Trophoblast cell (in vitro differentiated cells and primary cell): Measurements from ENCODE around the gene ASB2.

Experiments
- DNase-seq, 2 donors: peaks; one replicate each; pipeline ENCODE4 v3.0.0-alpha.2; 2016
- H2AFZ ChIP-seq: 2 replicates; pipeline ENCODE4 v1.6.1; 2013; ENCODE audit warnings: low read length, moderate library complexity, mild to moderate bottlenecking; ENCODE audit not compliant: insufficient read depth, poor library complexity
- H2AK5ac ChIP-seq: 2 replicates; pipeline ENCODE4 v1.6.1; 2013; ENCODE audit warnings: mild to moderate bottlenecking, low read length
- H2BK120ac ChIP-seq: 2 replicates; pipeline ENCODE4 v1.6.1; 2013; ENCODE audit warnings: low read length, mild to moderate bottlenecking, moderate library complexity; ENCODE audit not compliant: insufficient read depth, poor library complexity
- H2BK12ac ChIP-seq: 2 replicates; pipeline ENCODE4 v1.6.1; 2013; ENCODE audit warnings: mild to moderate bottlenecking, low read length, moderate library complexity
- H2BK5ac ChIP-seq: 2 replicates; pipeline ENCODE4 v1.6.1; 2013; ENCODE audit warnings: low read length, low read depth, moderate library complexity, mild to moderate bottlenecking; ENCODE audit not compliant: poor library complexity
- H3K14ac ChIP-seq: 2 replicates; pipeline ENCODE4 v1.6.1; 2013; ENCODE audit warnings: mild to moderate bottlenecking, low read length
- H3K18ac ChIP-seq: 2 replicates; pipeline ENCODE4 v1.6.1; 2013; ENCODE audit warnings: mild to moderate bottlenecking, low read length
- H3K23ac ChIP-seq: 2 replicates; pipeline ENCODE4 v1.6.1; 2013; ENCODE audit warnings: low read length
- H3K27ac ChIP-seq: 2 replicates; pipeline ENCODE4 v1.5.1; 2013; ENCODE audit warnings: low read depth, mild to moderate bottlenecking, inconsistent platforms, low read length, moderate library complexity
- H3K27me3 ChIP-seq: 2 replicates; pipeline ENCODE4 v1.6.1; 2013; ENCODE audit warnings: inconsistent platforms, mild to moderate bottlenecking, low read length, moderate library complexity; ENCODE audit not compliant: insufficient read depth
- H3K36me3 ChIP-seq, 2 experiments: 1 replicate in 1 of 2; 2 replicates in 1 of 2; pipeline ENCODE4 v1.6.1; 2013; ENCODE audit warnings: low read length in 2 of 2, mild to moderate bottlenecking in 2 of 2, moderate library complexity in 1 of 2; ENCODE audit not compliant: insufficient read depth in 2 of 2, control insufficient read depth in 1 of 2
- H3K4ac ChIP-seq: 2 replicates; pipeline ENCODE4 v1.6.1; 2013; ENCODE audit warnings: low read depth, mild to moderate bottlenecking, low read length, moderate library complexity
- H3K4me1 ChIP-seq, 2 experiments: 1 replicate in 1 of 2; 2 replicates in 1 of 2; pipeline ENCODE4 v1.6.1; 2013; ENCODE audit warnings: low read length in 2 of 2, mild to moderate bottlenecking in 2 of 2, moderate library complexity in 1 of 2; ENCODE audit not compliant: insufficient read depth in 2 of 2, control insufficient read depth in 1 of 2
- H3K4me2 ChIP-seq: 2 replicates; pipeline ENCODE4 v1.6.1; 2013; ENCODE audit warnings: inconsistent platforms, mild to moderate bottlenecking, low read length, moderate library complexity
- H3K4me3 ChIP-seq: 2 replicates; pipeline ENCODE4 v1.5.1; 2013; ENCODE audit warnings: mild to moderate bottlenecking, low read depth, low read length, inconsistent platforms
- H3K79me1 ChIP-seq: one replicate; pipeline ENCODE4 v1.6.1; 2013; ENCODE audit warnings: low read length
- H3K79me2 ChIP-seq: 2 replicates; pipeline ENCODE4 v1.6.1; 2013; ENCODE audit warnings: low read length, mild to moderate bottlenecking; ENCODE audit not compliant: control insufficient read depth, insufficient read depth, poor library complexity
- H3K9ac ChIP-seq: 2 replicates; pipeline ENCODE4 v1.6.1; 2013; ENCODE audit warnings: mild to moderate bottlenecking, low read length
- H3K9me3 ChIP-seq: 2 replicates; pipeline ENCODE4 v1.6.1; 2013; ENCODE audit warnings: low read depth, mild to moderate bottlenecking, control low read depth, inconsistent platforms, low read length; ENCODE audit not compliant: insufficient read depth
- H4K12ac ChIP-seq: 2 replicates; pipeline ENCODE4 v1.6.1; 2013; ENCODE audit warnings: low read depth, mild to moderate bottlenecking, low read length, moderate library complexity
- H4K8ac ChIP-seq: 2 replicates; pipeline ENCODE4 v1.6.1; 2013; ENCODE audit warnings: low read depth, mild to moderate bottlenecking, low read length, moderate library complexity
- H4K91ac ChIP-seq: one replicate; pipeline ENCODE4 v1.6.1; 2013; ENCODE audit warnings: low read depth, mild to moderate bottlenecking, low read length, moderate library complexity
- WGBS: extraction: QIAGEN DNeasy Blood & Tissue Kit; methylation state at CpG from one replicate; pipeline ENCODE4 v1.1.7; 2013; ENCODE audit warnings: missing lambda C conversion rate; ENCODE audit not compliant: insufficient read length, insufficient coverage; ENCODE audit errors: extremely low coverage; 5-methylcytosine and 5-hydroxymethylcytosine counted together

Gene ASB2

DNA sequence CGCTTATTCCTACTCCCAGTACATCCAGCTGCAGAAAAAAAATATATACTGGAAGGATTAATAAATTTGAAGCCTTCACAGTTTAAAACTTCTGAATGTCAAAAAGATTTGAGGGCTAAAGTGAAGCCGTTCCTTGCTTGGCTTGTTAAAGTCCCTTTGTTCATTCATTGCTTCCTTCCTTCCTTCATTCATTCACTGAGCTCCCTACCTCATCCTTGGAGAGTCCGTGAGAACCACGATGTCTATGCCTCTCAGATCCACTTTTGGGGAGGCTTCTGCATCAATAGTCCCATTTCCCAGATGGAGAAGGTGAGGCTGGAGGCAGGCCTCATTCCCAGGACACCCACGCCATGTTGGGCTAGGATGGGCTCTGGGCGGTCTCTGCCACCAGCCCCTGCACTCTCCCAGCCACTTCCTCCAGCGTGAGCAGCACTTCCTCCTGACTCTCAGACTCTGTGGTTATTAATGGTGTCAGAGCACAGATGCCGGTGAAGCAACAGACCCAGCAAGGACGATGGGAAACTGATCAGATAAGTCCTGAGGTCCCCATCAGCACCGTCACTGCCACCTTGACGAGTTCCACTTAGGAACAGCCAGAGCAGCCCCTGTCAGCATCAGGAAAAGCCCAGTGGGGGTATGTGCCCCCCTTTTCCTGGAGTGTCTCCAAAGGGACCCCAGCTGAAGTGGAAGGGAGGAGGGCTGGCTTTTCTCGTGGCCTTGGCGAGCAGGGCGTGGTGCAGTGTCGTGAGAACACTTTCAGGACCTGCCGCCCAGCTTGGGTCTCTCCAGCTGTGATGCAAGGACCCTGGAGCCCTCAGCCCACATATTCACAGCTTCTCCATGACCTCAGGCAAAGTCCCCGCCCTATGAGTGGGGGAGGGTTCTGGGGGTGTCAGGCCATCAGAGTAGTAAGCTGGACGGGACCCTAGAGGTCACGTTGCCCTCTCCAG lies 21.2 kb downstream of the ASB2 start:
- no peak overlapping the region for H4K8ac ChIP-seq
- H4K12ac ChIP-seq, result no peak overlapping the region
- no peak overlapping the region for H2BK5ac ChIP-seq
- H3K4me3 ChIP-seq, result peak overlapping the region; percentile 10
- H4K91ac ChIP-seq, result no peak overlapping the region
- H3K27ac ChIP-seq, result no peak overlapping the region
- peak in 1 of 2 donors; percentile 18 for DNase-seq
- H3K18ac ChIP-seq, result no peak overlapping the region
- H2AK5ac ChIP-seq, result no peak overlapping the region
- H3K14ac ChIP-seq, result no peak overlapping the region
- no peaks in the 10 kb centered on the region for H3K79me2 ChIP-seq
- H3K4me2 ChIP-seq, result no peak overlapping the region
- H3K9me3 ChIP-seq, result no peaks in the 10 kb centered on the region
- peaks cover 6% of the 10 kb centered on the region for H3K79me1 ChIP-seq
- no peak overlapping the region for H2BK120ac ChIP-seq
- H2BK12ac ChIP-seq, result no peak overlapping the region
- H3K36me3 ChIP-seq, result no peaks in the 10 kb centered on the region
- H3K4me1 ChIP-seq, result peaks cover 13 to 28% of the 10 kb centered on the region in 2 experiments
- no peak overlapping the region for H2AFZ ChIP-seq
- no peak overlapping the region for H3K9ac ChIP-seq
- no peaks in the 10 kb centered on the region for H3K27me3 ChIP-seq
- H3K4ac ChIP-seq, result no peak overlapping the region
- no CpG with 5 or more reads among the region's 19 CpGs for WGBS
- no peak overlapping the region for H3K23ac ChIP-seq

DNA sequence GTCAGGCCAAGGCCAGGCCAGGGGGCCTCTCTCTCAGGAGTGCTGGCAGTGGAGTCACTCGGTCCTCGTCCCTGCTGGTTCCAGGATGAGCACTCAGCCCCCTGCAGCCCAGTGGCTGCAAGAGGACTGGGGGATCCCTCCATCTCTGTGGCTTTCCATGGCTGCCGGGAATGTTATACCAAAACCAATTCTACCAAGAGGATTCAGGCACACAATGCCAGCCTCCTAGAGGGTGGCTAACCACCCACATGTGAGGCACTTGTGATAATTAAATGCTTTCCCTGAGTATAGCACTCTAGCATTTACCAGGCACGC lies 21.9 kb downstream of the ASB2 start:
- Histone ChIP-seq H4K91ac (no peak overlapping the region), H3K79me1 (peaks cover 2% of the 10 kb centered on the region), H3K4me1 (peaks cover 6 to 21% of the 10 kb centered on the region in 2 experiments), H3K23ac (no peak overlapping the region), H2BK5ac (no peak overlapping the region), H3K79me2 (no peaks in the 10 kb centered on the region), H3K9ac (no peak overlapping the region), H2AK5ac (no peak overlapping the region), H3K36me3 (no peaks in the 10 kb centered on the region), H2BK120ac (no peak overlapping the region), H3K9me3 (no peaks in the 10 kb centered on the region), H3K18ac (no peak overlapping the region), H4K8ac (no peak overlapping the region), H3K4ac (no peak overlapping the region), H3K4me2 (no peak overlapping the region), H3K4me3 (no peak overlapping the region), H2AFZ (no peak overlapping the region), H2BK12ac (no peak overlapping the region), H3K27ac (no peak overlapping the region), H4K12ac (no peak overlapping the region), H3K14ac (no peak overlapping the region), H3K27me3 (no peaks in the 10 kb centered on the region)
- WGBS, result no CpG with 5 or more reads among the region's 4 CpGs
- no peak for DNase-seq

DNA sequence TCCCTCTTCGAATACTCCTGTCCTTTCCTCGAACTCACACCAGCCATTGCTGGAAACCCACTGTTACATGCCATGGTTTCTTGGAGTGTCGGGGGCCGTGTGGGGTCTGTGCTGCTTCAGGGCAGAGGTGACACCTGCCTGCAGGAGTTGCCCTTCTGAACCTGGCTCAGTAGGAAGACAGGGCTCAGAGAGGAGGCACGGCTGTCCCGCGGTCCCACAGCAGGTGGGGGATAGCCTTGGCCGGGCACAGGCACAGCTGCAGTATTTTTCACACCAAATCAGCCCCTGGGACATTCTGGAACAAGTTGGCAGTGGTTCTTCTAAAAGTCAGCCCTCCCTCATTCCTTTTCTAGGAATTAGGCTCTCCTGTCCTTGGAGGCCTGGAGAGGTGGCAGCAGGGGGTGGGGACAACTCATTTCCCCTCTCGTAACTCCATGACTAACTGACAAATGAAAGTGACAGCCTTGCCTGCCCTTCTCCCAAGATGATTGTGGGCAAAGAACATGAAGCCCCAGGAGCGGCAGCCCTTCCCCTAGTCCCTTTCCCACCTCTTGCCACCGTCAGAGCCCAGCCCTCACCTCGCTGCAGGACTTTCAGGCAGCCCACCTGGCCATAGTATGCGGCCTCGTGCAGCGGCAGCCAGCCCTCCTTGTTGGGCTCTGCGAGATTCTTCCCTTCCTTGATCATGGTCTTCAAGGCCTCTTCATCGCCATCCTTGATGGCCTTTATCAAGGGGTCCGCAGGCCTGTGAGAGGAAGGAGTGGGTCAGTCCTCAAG lies 22.4 kb downstream of the ASB2 start:
- DNase-seq, result no peak
- no peak overlapping the region for H3K4ac ChIP-seq
- no peak overlapping the region for H3K4me2 ChIP-seq
- H3K9ac ChIP-seq, result no peak overlapping the region
- H3K23ac ChIP-seq, result no peak overlapping the region
- no peak overlapping the region for H4K91ac ChIP-seq
- no peak overlapping the region for H3K27ac ChIP-seq
- no peak overlapping the region for H4K8ac ChIP-seq
- no peak overlapping the region for H3K18ac ChIP-seq
- H3K79me2 ChIP-seq, result no peaks in the 10 kb centered on the region
- H3K27me3 ChIP-seq, result no peaks in the 10 kb centered on the region
- H3K14ac ChIP-seq, result no peak overlapping the region
- peaks cover 2 to 16% of the 10 kb centered on the region in 2 experiments for H3K4me1 ChIP-seq
- H2BK5ac ChIP-seq, result no peak overlapping the region
- H4K12ac ChIP-seq, result no peak overlapping the region
- no peak overlapping the region for H3K4me3 ChIP-seq
- H3K79me1 ChIP-seq, result no peaks in the 10 kb centered on the region
- no peak overlapping the region for H2AFZ ChIP-seq
- no peak overlapping the region for H2BK120ac ChIP-seq
- WGBS, result no CpG with 5 or more reads among the region's 18 CpGs
- H2AK5ac ChIP-seq, result no peak overlapping the region
- H3K9me3 ChIP-seq, result no peaks in the 10 kb centered on the region
- H3K36me3 ChIP-seq, result no peaks in the 10 kb centered on the region
- no peak overlapping the region for H2BK12ac ChIP-seq

DNA sequence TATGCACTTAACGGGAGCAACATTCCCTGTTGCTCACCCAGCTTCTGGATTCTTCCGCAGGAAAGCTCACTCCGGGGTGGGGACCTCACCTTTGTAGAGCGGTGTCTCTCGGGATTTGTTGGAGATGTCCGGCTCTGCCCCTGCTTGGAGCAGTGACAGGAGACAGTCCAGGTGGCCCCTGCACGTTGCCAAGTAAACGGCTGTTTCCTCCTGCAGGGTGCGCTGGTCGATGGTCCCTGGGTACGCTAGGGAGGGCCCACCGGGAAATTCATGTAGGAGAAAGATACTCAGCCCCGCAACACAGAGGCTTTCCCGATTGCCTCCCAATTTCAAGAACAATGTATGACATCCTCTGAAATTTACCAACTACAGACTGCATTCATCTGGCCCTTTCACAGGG lies 23.1 kb downstream of the ASB2 start:
- no peaks in the 10 kb centered on the region for H3K79me1 ChIP-seq
- no peak overlapping the region for H3K14ac ChIP-seq
- H4K12ac ChIP-seq, result no peak overlapping the region
- H4K8ac ChIP-seq, result no peak overlapping the region
- H3K4me2 ChIP-seq, result no peak overlapping the region
- H3K18ac ChIP-seq, result no peak overlapping the region
- whole genome bisulfite sequencing, result no CpG with 5 or more reads among the region's 14 CpGs
- no peak overlapping the region for H2BK5ac ChIP-seq
- no peak for DNase-seq
- no peaks in the 10 kb centered on the region for H3K79me2 ChIP-seq
- no peak overlapping the region for H3K9ac ChIP-seq
- H3K23ac ChIP-seq, result no peak overlapping the region
- no peaks in the 10 kb centered on the region for H3K27me3 ChIP-seq
- H3K4me3 ChIP-seq, result no peak overlapping the region
- no peak overlapping the region for H2BK120ac ChIP-seq
- H3K4ac ChIP-seq, result no peak overlapping the region
- H2AK5ac ChIP-seq, result no peak overlapping the region
- no peak overlapping the region for H2AFZ ChIP-seq
- no peak overlapping the region for H4K91ac ChIP-seq
- H3K36me3 ChIP-seq, result no peaks in the 10 kb centered on the region
- no peak overlapping the region for H3K27ac ChIP-seq
- H2BK12ac ChIP-seq, result no peak overlapping the region
- no peaks in the 10 kb centered on the region for H3K9me3 ChIP-seq
- H3K4me1 ChIP-seq, result peaks cover 0 to 10% of the 10 kb centered on the region in 2 experiments
